Subcutaneous adipose tissue (tissue), 4 donors: Measurements from ENCODE around the gene SLC35C1. TPM values are rescaled to one million over a fixed set of nuclear protein-coding genes. Genes with fewer than 3 reads are reported as not detected.

ENCODE experiments used
- total RNA-seq, 4 donors: library from RNA; depleted of rRNA; stranded (reverse); fragments of >200 nt; gene quantifications; one replicate each; pipeline ENCODE4 v1.1.0, GENCODE V29; 2016
- TF ChIP-seq, protein P1 (sequence below): fragments of 450-650 bp; IDR thresholded peaks from one replicate; pipeline ENCODE4 v1.5.1; 2016; ENCODE audit warnings: low read depth, mild to moderate bottlenecking, control low read depth, antibody characterized with exemption, moderate library complexity

Gene SLC35C1
- total RNA-seq, 4 donors from 2014 or later = 49.5 to 96.7 (median 66.2) TPM

DNA sequence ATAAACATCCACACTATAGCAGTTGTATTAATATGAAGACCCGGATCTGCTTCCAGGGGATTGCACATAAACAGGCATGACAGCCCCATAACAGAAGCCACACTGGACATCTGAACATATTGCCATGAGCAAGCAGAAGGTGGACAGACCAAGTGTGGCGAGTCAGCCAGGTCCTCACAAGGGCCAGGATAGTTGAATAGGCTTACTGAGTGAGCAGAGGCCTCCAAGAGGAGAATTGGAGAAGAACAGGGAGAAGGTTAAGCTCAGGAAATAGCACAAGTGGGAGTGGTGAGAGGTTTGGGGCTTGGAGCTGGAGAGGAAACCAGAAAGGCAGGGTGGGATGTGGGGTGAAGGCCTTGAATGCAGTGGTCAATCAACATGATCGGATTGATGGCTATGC lies 10.8 kb downstream of the SLC35C1 start:
- TF ChIP-seq, protein P1, sequence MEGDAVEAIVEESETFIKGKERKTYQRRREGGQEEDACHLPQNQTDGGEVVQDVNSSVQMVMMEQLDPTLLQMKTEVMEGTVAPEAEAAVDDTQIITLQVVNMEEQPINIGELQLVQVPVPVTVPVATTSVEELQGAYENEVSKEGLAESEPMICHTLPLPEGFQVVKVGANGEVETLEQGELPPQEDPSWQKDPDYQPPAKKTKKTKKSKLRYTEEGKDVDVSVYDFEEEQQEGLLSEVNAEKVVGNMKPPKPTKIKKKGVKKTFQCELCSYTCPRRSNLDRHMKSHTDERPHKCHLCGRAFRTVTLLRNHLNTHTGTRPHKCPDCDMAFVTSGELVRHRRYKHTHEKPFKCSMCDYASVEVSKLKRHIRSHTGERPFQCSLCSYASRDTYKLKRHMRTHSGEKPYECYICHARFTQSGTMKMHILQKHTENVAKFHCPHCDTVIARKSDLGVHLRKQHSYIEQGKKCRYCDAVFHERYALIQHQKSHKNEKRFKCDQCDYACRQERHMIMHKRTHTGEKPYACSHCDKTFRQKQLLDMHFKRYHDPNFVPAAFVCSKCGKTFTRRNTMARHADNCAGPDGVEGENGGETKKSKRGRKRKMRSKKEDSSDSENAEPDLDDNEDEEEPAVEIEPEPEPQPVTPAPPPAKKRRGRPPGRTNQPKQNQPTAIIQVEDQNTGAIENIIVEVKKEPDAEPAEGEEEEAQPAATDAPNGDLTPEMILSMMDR = no peak

DNA sequence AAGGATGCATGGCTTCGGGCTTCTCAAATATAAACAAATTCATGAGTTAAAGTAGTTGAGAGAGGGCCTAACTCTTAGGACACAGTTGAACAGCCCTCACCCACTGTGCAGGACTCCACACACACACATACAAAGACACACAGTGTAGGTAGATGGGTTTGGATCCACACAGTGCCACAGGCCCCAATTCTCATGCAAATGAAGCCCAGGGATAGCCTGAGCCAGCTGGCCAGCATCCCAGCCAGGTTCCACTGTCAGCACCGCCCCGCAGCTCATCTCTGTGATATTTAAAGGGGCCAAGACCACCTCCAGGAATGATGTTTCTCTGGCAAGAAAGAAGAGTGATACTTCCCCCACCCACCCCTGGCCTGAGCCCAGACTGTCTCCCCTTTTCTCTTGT lies 11.7 kb downstream of the SLC35C1 start:
- TF ChIP-seq, protein P1 = no peak

DNA sequence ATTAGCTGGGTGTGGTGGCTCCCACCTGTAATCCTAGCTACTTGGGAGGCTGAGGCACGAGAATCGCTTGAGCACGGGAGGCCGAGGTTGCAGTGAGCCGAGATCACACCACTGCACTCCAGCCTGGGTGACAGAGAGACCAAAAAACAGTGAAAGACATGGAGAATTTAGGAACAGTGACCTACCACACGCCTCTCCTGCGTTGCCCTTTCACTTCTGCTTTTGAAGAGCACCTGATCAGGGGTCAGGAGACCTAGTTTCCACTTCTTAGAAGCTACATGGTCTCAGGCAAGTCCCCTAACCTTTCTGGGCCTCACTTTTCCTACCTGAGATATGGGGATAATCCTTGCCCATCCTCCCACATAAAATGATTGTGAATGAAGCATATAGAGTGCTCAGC lies 12.2 kb downstream of the SLC35C1 start:
- TF ChIP-seq, protein P1 = no peak

DNA sequence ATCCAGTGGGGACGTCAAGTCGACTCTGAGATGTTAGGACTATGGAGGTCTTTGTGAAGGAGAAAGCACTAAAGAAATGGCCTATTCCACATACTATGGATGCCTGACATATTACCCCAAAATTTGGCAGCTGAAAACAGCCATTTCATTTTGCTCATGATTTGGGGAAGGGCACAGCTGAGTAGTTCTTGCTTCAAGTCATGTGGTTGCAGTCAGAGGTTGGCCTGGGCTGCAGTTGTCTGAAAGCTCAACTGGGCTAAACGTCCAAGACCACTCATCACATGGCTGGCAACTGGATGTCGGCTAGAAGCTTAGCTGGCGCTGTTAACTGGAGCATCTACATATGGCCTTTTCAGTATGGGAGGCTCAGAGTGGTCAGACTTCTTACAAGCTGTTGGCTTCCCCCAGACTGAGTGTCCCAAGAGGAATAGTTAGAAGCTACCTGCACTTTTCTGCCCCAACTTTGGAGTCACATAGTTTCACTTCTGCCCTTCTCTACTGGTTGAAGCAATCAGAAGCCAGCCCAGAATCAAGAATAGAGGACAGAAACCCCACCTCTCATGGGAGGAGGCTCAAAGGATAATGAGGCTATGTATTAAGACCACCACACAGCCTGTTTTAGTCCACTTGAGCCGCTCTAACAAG lies 14.1 kb downstream of the SLC35C1 start:
- TF ChIP-seq, protein P1 = no peak

DNA sequence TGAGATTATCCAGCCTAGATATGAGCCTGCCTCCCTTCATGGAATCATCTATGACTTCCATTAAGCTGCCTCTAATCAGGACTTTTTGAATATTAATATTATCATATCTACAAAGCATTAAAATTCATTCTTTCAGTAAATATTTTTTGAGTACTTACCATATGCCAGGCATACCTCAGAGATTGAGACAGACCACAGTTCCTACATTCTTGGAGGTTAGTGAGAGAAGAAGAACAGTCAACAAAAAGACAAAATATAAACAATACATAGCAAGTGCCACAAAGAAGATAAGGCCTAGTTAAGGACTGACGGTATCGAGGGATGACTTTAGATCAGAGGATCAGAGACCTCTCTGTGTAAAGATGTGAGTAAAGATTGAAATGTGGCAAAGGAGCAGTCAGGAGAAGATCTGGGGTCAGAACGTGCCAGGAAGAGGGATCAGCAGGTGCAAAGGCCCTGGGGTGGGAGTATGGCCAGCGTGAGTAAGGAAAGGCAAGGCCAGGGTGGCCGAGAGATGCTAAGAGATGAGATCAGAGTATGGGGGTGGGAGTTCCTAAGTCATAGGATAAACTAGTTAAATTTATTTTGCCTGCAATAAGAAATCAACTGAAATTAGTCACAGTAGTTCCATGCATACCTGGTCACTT lies 15.4 kb downstream of the SLC35C1 start:
- TF ChIP-seq, protein P1 = no peak

DNA sequence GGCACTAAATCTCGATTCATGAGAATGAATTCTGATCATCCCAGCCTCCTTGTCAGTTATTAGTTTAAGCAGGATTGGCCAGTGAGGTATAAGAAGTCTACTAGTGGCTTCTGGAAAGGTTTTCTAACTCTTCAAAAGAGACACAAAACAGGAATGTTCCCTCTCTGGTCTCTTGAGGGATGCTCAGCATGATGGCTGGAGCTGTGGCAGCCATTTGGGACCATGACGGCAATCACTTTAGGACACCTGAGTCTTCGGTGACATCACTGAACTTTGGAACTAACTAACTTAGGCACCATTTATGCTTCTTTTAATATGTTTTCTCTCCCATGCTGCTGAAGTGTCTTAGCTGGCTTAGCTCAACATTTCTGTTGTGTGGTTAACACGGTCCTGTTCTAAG lies 22.2 kb downstream of the SLC35C1 start:
- TF ChIP-seq, protein P1 = no peak

DNA sequence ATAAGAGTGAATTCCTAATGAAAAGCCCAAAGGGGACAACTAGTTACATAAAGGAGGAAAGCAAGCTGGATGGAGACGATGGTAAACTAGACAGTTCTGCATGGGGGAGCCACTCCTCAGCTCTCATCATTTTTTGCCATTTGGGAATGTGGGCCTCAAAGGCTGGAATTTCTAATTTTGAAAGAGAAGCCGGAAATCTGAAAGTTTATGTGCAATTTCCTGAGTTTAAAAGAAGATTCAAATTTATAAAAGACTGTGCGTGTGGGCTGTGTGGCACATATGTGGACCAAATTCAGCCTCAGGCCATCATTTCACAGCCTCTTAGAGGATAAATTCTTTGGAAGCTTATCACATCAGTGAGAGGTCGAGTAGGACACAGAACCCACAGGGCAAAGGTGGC lies 24.0 kb downstream of the SLC35C1 start:
- TF ChIP-seq, protein P1 = no peak
